GM12878 (cell line): ENCODE results near the gene STEAP4.

Experiments
- CHD2 ChIP-seq: IDR thresholded peaks from 2 replicates; pipeline ENCODE4 v1.6.1; 2011; ENCODE audit warnings: low read depth, low read length, improper control_type of control experiment, borderline replicate concordance
- EP300 ChIP-seq, 2 experiments: fragments of 150-350 bp in 1 of 2; IDR thresholded peaks; 2 replicates each; pipeline ENCODE4 v1.6.1; 2011 to 2012; ENCODE audit warnings: low read depth in 2 of 2, low read length in 2 of 2, borderline replicate concordance in 1 of 2, improper control_type of control experiment in 1 of 2, inconsistent platforms in 1 of 2; ENCODE audit not compliant: control insufficient read depth in 1 of 2
- EZH2 ChIP-seq: IDR thresholded peaks from 2 replicates; pipeline ENCODE4 v1.6.1; 2012; ENCODE audit warnings: low read depth, mild to moderate bottlenecking, control low read depth, inconsistent platforms, low read length, borderline replicate concordance; ENCODE audit not compliant: control insufficient read depth
- HCFC1 ChIP-seq: fragments of 150-350 bp; IDR thresholded peaks from 2 replicates; pipeline ENCODE4 v1.6.1; 2014; ENCODE audit warnings: low read length
- HDGF ChIP-seq: fragments of 450-650 bp; IDR thresholded peaks from 2 replicates; pipeline ENCODE4 v1.6.1; 2016; ENCODE audit warnings: antibody characterized with exemption
- MXI1 ChIP-seq: fragments of 150-350 bp; IDR thresholded peaks from 2 replicates; pipeline ENCODE4 v1.6.1; 2011; ENCODE audit warnings: low read depth, mild to moderate bottlenecking, inconsistent platforms, low read length, improper control_type of control experiment
- SIN3A ChIP-seq: IDR thresholded peaks from 2 replicates; pipeline ENCODE4 v1.6.1; 2012; ENCODE audit warnings: low read depth, low read length, improper control_type of control experiment
- YY1 ChIP-seq: IDR thresholded peaks from 2 replicates; pipeline ENCODE4 v1.6.1; 2011; ENCODE audit warnings: low read depth, mild to moderate bottlenecking, low read length
- ZNF217 ChIP-seq: fragments of 450-650 bp; IDR thresholded peaks from 2 replicates; pipeline ENCODE4 v1.6.1; 2017; ENCODE audit warnings: antibody characterized with exemption, mild to moderate bottlenecking
- TF ChIP-seq, protein P1 (sequence below): IDR thresholded peaks from 2 replicates; pipeline ENCODE4 v1.6.1; 2012; ENCODE audit warnings: low read length, inconsistent platforms
- TF ChIP-seq, protein P2 (sequence below), 3 experiments: IDR thresholded peaks in 2 of 3; conservative IDR thresholded peaks in 1 of 3; 2 replicates each; pipeline ENCODE4 v1.5.1; 2011; ENCODE audit warnings: low read depth in 3 of 3, low read length in 3 of 3, mild to moderate bottlenecking in 3 of 3, control low read depth in 2 of 3, moderate library complexity in 2 of 3, inconsistent platforms in 1 of 3, mixed read lengths in 1 of 3; ENCODE audit not compliant: control insufficient read depth in 2 of 3, insufficient read depth in 1 of 3; ENCODE audit errors: extremely low read depth in 1 of 3
- TF ChIP-seq, protein P3 (sequence below): IDR thresholded peaks from 2 replicates; pipeline ENCODE4 v1.6.1; 2012; ENCODE audit warnings: low read depth, low read length, improper control_type of control experiment

DNA sequence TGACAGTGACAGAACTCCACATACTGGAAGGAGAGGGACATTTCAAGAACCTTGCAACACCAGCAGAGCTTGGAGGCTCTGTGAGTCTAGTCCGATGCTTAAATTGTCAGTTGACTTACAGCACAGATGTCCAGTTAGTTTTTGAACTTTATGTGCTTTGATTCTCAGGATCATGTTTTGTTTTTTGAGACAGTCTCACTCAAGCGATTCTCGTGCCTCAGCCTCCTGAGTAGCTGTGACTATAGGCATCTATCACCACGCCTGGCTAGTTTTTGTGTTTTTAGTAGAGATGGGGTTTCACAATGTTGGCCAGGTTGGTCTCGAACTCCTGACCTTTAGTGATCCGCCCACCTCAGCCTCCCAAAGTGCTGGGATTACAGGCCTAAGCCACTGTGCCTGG is 31.8 kb upstream of the STEAP4 start:
- TF ChIP-seq ZNF217: no peak
- no peak for TF ChIP-seq CHD2
- TF ChIP-seq, protein P1, sequence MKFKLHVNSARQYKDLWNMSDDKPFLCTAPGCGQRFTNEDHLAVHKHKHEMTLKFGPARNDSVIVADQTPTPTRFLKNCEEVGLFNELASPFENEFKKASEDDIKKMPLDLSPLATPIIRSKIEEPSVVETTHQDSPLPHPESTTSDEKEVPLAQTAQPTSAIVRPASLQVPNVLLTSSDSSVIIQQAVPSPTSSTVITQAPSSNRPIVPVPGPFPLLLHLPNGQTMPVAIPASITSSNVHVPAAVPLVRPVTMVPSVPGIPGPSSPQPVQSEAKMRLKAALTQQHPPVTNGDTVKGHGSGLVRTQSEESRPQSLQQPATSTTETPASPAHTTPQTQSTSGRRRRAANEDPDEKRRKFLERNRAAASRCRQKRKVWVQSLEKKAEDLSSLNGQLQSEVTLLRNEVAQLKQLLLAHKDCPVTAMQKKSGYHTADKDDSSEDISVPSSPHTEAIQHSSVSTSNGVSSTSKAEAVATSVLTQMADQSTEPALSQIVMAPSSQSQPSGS: no peak
- TF ChIP-seq, protein P2, sequence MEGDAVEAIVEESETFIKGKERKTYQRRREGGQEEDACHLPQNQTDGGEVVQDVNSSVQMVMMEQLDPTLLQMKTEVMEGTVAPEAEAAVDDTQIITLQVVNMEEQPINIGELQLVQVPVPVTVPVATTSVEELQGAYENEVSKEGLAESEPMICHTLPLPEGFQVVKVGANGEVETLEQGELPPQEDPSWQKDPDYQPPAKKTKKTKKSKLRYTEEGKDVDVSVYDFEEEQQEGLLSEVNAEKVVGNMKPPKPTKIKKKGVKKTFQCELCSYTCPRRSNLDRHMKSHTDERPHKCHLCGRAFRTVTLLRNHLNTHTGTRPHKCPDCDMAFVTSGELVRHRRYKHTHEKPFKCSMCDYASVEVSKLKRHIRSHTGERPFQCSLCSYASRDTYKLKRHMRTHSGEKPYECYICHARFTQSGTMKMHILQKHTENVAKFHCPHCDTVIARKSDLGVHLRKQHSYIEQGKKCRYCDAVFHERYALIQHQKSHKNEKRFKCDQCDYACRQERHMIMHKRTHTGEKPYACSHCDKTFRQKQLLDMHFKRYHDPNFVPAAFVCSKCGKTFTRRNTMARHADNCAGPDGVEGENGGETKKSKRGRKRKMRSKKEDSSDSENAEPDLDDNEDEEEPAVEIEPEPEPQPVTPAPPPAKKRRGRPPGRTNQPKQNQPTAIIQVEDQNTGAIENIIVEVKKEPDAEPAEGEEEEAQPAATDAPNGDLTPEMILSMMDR (IDR thresholded peaks at IDR 0.05 in 2 of 3, conservative IDR thresholded peaks at IDR 0.05 in 1 of 3; ENCODE audit: control insufficient read depth in 2 of 3, extremely low read depth in 1 of 3, insufficient read depth in 1 of 3, low read depth in 3 of 3, low read length in 3 of 3): no peak
- no peak for TF ChIP-seq SIN3A
- TF ChIP-seq EP300 (IDR thresholded peaks at IDR 0.05; ENCODE audit: borderline replicate concordance in 1 of 2, control insufficient read depth in 1 of 2, low read depth in 2 of 2, low read length in 2 of 2): no peak
- TF ChIP-seq MXI1: no peak
- TF ChIP-seq EZH2: no peak
- no peak for TF ChIP-seq HCFC1
- no peak for TF ChIP-seq HDGF
- TF ChIP-seq YY1: no peak
- TF ChIP-seq, protein P3, sequence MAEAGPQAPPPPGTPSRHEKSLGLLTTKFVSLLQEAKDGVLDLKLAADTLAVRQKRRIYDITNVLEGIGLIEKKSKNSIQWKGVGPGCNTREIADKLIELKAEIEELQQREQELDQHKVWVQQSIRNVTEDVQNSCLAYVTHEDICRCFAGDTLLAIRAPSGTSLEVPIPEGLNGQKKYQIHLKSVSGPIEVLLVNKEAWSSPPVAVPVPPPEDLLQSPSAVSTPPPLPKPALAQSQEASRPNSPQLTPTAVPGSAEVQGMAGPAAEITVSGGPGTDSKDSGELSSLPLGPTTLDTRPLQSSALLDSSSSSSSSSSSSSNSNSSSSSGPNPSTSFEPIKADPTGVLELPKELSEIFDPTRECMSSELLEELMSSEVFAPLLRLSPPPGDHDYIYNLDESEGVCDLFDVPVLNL: no peak
